ENCODE results near the gene UNK.

UNK gene

GRCh38 chr17:75831032-75831571 lies 46.5 kb downstream of the UNK start:
- ATAC-seq: no peak
- TF ChIP-seq ZNF8 (CRISPR knock-in tag; IDR thresholded peaks at IDR 0.05) (no peak), CREB5 (CRISPR knock-in tag; IDR thresholded peaks at IDR 0.05; ENCODE audit: low read depth) (no peak), ZFP3 (CRISPR knock-in tag; IDR thresholded peaks at IDR 0.05) (no peak), PPARA (CRISPR knock-in tag; IDR thresholded peaks at IDR 0.05; ENCODE audit: borderline replicate concordance) (no peak), ZNF70 (CRISPR knock-in tag; IDR thresholded peaks at IDR 0.05) (no peak), ARNTL (CRISPR knock-in tag; IDR thresholded peaks at IDR 0.05; ENCODE audit: borderline replicate concordance, low read depth) (no peak), ZNF565 (CRISPR knock-in tag; conservative IDR thresholded peaks at IDR 0.05; ENCODE audit: low read depth) (no peak), BACH2 (CRISPR knock-in tag; IDR thresholded peaks at IDR 0.05; ENCODE audit: borderline replicate concordance) (no peak), PATZ1 (CRISPR knock-in tag; IDR thresholded peaks at IDR 0.05; ENCODE audit: borderline replicate concordance) (no peak)

GRCh38 chr17:75832164-75832651 lies 47.6 kb downstream of the UNK start:
- TF ChIP-seq BACH2 (CRISPR knock-in tag; IDR thresholded peaks at IDR 0.05; ENCODE audit: borderline replicate concordance) (no peak), ZNF8 (CRISPR knock-in tag; IDR thresholded peaks at IDR 0.05) (no peak), ARNTL (CRISPR knock-in tag; IDR thresholded peaks at IDR 0.05; ENCODE audit: borderline replicate concordance, low read depth) (no peak), POU6F1 (CRISPR knock-in tag; IDR thresholded peaks at IDR 0.05; ENCODE audit: borderline replicate concordance, low read depth) (no peak), CSDC2 (CRISPR knock-in tag; IDR thresholded peaks at IDR 0.05) (no peak), TSHZ2 (CRISPR knock-in tag; IDR thresholded peaks at IDR 0.05) (no peak), ZC3H10 (CRISPR knock-in tag; IDR thresholded peaks at IDR 0.05) (no peak), CSRNP3 (CRISPR knock-in tag; IDR thresholded peaks at IDR 0.05) (no peak), PPARA (CRISPR knock-in tag; IDR thresholded peaks at IDR 0.05; ENCODE audit: borderline replicate concordance) (no peak), ZNF70 (CRISPR knock-in tag; IDR thresholded peaks at IDR 0.05) (no peak), ZNF565 (CRISPR knock-in tag; conservative IDR thresholded peaks at IDR 0.05; ENCODE audit: low read depth) (no peak), ZFP30 (CRISPR knock-in tag; IDR thresholded peaks at IDR 0.05) (no peak)
- ATAC-seq: no peak

GRCh38 chr17:75832652-75833400 lies 48.2 kb downstream of the UNK start:
- TF ChIP-seq PATZ1 (CRISPR knock-in tag; IDR thresholded peaks at IDR 0.05; ENCODE audit: borderline replicate concordance) (no peak), ZNF70 (CRISPR knock-in tag; IDR thresholded peaks at IDR 0.05) (no peak), BACH2 (CRISPR knock-in tag; IDR thresholded peaks at IDR 0.05; ENCODE audit: borderline replicate concordance) (no peak), CSDC2 (CRISPR knock-in tag; IDR thresholded peaks at IDR 0.05) (no peak), ISL1 (CRISPR knock-in tag; IDR thresholded peaks at IDR 0.05) (no peak), ZNF8 (CRISPR knock-in tag; IDR thresholded peaks at IDR 0.05) (no peak)
- no peak for ATAC-seq

Measured in SK-N-SH treated with all-trans-retinoic acid at 6 μM for 48 hours (cell line).